ENCODE data around the gene PNPLA2.

DNA sequence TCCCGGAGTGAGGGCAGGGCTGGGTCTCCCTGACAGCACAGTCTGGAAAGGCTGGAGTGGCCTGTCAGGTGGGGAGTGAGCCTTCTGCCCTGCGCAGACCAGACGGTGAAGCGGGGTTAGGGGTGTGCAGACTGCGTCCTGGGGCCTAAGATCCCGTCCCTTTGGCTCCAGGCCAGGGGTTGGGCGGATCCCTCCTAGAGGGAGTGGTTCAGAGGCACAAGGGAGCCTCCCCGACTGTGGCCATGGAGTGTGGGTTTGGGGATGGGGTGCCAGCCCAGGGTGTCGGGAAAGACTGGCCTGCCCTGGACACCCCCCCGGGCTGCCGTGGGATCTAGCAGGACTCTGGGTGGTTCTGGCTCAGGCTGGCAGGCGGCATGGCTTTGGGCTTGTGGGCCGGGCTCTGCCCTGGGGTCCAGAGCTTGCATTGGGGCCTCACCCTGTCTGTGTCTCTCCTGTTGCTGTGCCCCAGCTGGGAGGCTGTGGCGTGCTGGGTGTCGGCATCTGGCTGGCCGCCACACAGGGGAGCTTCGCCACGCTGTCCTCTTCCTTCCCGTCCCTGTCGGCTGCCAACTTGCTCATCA, 43.5 kb downstream of the PNPLA2 start:
- TF ChIP-seq, protein P1, sequence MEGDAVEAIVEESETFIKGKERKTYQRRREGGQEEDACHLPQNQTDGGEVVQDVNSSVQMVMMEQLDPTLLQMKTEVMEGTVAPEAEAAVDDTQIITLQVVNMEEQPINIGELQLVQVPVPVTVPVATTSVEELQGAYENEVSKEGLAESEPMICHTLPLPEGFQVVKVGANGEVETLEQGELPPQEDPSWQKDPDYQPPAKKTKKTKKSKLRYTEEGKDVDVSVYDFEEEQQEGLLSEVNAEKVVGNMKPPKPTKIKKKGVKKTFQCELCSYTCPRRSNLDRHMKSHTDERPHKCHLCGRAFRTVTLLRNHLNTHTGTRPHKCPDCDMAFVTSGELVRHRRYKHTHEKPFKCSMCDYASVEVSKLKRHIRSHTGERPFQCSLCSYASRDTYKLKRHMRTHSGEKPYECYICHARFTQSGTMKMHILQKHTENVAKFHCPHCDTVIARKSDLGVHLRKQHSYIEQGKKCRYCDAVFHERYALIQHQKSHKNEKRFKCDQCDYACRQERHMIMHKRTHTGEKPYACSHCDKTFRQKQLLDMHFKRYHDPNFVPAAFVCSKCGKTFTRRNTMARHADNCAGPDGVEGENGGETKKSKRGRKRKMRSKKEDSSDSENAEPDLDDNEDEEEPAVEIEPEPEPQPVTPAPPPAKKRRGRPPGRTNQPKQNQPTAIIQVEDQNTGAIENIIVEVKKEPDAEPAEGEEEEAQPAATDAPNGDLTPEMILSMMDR (IDR thresholded peaks at IDR 0.05): no peak
- TF ChIP-seq, protein P2, sequence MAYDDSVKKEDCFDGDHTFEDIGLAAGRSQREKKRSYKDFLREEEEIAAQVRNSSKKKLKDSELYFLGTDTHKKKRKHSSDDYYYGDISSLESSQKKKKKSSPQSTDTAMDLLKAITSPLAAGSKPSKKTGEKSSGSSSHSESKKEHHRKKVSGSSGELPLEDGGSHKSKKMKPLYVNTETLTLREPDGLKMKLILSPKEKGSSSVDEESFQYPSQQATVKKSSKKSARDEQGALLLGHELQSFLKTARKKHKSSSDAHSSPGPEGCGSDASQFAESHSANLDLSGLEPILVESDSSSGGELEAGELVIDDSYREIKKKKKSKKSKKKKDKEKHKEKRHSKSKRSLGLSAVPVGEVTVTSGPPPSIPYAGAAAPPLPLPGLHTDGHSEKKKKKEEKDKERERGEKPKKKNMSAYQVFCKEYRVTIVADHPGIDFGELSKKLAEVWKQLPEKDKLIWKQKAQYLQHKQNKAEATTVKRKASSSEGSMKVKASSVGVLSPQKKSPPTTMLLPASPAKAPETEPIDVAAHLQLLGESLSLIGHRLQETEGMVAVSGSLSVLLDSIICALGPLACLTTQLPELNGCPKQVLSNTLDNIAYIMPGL (CRISPR knock-in tag; IDR thresholded peaks at IDR 0.05): no peak
- TF ChIP-seq ZNF423 (CRISPR knock-in tag; IDR thresholded peaks at IDR 0.05) (no peak), TCF7 (CRISPR knock-in tag; IDR thresholded peaks at IDR 0.05; ENCODE audit: low read depth) (no peak), NR2C2 (CRISPR knock-in tag; IDR thresholded peaks at IDR 0.05) (no peak)
- TF ChIP-seq, protein P3, sequence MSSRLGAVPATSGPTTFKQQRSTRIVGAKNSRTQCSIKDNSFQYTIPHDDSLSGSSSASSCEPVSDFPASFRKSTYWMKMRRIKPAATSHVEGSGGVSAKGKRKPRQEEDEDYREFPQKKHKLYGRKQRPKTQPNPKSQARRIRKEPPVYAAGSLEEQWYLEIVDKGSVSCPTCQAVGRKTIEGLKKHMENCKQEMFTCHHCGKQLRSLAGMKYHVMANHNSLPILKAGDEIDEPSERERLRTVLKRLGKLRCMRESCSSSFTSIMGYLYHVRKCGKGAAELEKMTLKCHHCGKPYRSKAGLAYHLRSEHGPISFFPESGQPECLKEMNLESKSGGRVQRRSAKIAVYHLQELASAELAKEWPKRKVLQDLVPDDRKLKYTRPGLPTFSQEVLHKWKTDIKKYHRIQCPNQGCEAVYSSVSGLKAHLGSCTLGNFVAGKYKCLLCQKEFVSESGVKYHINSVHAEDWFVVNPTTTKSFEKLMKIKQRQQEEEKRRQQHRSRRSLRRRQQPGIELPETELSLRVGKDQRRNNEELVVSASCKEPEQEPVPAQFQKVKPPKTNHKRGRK (CRISPR knock-in tag; IDR thresholded peaks at IDR 0.05; ENCODE audit: borderline replicate concordance): no peak
